ENCODE results near the gene UGT3A2. TPM values are rescaled to one million over a fixed set of nuclear protein-coding genes. Genes with fewer than 3 reads are reported as not detected.

UGT3A2 gene
- total RNA-seq, 1 donor from 2014 or later = not detected

- Histone ChIP-seq H3K4me3 (no peak overlapping the region), H3K27ac (no peak overlapping the region), H3K36me3 (no peaks in the 10 kb centered on the region), H3K27me3 (peaks cover 4% of the 10 kb centered on the region), H3K9me3 (no peaks in the 10 kb centered on the region), H3K4me1 (no peaks in the 10 kb centered on the region)
- no peak for DNase-seq
- intact Hi-C loops (cut with DNase I) = no loop called here
- TF ChIP-seq, protein P1, sequence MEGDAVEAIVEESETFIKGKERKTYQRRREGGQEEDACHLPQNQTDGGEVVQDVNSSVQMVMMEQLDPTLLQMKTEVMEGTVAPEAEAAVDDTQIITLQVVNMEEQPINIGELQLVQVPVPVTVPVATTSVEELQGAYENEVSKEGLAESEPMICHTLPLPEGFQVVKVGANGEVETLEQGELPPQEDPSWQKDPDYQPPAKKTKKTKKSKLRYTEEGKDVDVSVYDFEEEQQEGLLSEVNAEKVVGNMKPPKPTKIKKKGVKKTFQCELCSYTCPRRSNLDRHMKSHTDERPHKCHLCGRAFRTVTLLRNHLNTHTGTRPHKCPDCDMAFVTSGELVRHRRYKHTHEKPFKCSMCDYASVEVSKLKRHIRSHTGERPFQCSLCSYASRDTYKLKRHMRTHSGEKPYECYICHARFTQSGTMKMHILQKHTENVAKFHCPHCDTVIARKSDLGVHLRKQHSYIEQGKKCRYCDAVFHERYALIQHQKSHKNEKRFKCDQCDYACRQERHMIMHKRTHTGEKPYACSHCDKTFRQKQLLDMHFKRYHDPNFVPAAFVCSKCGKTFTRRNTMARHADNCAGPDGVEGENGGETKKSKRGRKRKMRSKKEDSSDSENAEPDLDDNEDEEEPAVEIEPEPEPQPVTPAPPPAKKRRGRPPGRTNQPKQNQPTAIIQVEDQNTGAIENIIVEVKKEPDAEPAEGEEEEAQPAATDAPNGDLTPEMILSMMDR (IDR thresholded peaks at IDR 0.05) = no peak
- no peak for ATAC-seq
These were observed 78.9 kb downstream of the UGT3A2 start for GRCh38 chr5:35987776-35988175.

Other genes with a start within 250 kb of the UGT3A2 start
- gene IL7R, start 210.0 kb downstream of the UGT3A2 start, total RNA-seq = 226 TPM
- not detected for gene CAPSL, start 128.3 kb downstream of the UGT3A2 start, total RNA-seq
- not detected for gene UGT3A1, start 75.5 kb downstream of the UGT3A2 start, total RNA-seq
- 10.0 TPM for gene LMBRD2, start 85.0 kb upstream of the UGT3A2 start, total RNA-seq
- 12.1 TPM for gene SKP2, start 85.2 kb upstream of the UGT3A2 start, total RNA-seq
- 21.1 TPM for gene NADK2, start 175.0 kb upstream of the UGT3A2 start, total RNA-seq
- 7.1 TPM for gene RANBP3L, start 235.0 kb upstream of the UGT3A2 start, total RNA-seq

Measured in upper lobe of right lung (tissue), 1 donor.